HG03354 (cell line): ENCODE measurements around the gene PLTP.

Experiments
- ATAC-seq: cut with Tn5 transposase; IDR thresholded peaks from one replicate; pipeline ENCODE4 v1.9.1; 2021; ENCODE audit warnings: mild to moderate bottlenecking; ENCODE audit not compliant: unreplicated experiment, poor library complexity, severe bottlenecking

PLTP gene

GRCh38 chr20:45857114-45857881, 54.7 kb downstream of the PLTP start, which contains the start of the genes ACOT8 and ZSWIM3:
TSS of gene ACOT8 (minus strand) at chr20:45857392. CDS start at chr20:45857315, 77 bp downstream.
TSS of gene ZSWIM3 (plus strand) at chr20:45857614. CDS start at chr20:45857826, 212 bp downstream.
- peak; percentile 94 for ATAC-seq

- ATAC-seq: no peak
Observed at GRCh38 chr20:45853484-45853883, 58.5 kb downstream of the PLTP start.

DNA sequence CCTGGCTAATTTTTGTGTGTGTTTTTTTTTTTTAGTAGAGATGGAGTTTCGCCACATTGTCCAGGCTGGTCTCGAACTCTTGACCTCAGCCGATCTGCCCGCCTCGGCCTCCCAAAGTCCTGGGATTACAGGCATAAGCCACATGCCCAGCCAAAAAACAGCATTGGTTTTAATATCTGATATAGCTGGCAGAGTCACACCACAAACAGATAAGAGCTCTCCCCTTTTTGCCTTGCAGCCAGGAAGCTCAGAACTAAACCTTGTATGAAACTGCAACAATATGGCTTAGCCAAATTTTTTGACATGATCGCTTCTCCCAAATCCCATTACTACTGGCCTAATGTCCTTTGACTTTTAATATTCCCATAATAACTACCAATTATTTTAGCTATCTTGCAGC, 59.6 kb downstream of the PLTP start:
- ATAC-seq: no peak

DNA sequence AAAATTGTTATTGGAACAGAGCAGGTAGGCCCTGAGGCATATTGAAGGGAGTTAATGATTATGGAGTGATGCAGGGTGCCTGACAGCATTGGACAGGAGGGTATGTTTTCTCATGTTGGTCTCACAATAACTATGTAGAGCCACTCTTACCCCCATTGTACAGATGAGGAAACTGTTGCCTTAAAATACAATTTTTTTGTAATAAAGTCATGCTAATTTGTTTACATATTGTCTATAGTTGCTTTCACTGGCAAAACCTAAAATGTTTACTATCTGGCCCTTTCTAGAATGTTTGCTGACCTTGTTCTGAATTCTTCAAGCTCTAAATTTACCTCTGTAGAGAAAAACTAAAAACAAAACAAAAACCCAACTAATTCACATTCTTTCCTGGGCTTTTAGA, 60.5 kb downstream of the PLTP start:
- ATAC-seq: no peak

DNA sequence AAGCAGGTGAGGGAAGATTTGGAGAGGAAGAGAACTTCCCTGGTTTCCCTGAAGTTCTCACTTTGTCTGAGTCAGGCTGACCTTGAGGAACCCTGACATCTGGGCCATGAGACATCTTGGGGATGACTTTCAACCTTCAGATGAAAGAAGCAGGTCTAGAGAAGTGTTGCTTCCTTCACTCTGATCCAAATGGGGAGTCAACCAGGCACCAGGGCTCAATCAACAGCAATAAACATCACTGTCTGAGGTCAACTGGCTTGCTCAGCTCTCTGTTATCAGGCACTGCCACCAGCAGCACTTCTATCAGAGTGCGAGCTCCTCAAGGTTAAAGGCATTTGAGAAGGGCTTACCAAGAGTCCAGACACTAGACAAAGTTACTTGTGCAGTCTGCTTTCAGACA, 61.0 kb downstream of the PLTP start:
- no peak for ATAC-seq

DNA sequence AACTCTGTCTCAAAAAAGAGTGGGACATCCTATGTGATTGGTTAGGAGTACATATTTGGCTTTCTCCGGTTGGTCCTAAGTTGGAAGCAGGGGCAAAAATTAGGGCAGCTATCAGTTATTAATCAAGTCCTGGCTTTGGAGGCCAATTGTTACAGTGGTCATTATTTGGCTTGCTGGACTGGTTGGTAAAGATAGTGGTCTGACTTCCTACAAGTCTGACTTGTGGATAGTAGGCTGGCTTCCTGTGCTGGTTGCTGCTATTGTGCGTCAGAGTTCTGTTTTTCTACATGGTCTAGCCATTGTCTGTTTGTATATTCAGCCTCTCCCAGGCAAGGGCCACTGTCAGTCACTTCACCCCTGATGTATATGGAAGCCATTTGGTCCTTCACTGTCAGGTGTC, 61.7 kb downstream of the PLTP start:
- ATAC-seq: no peak

- no peak for ATAC-seq
Observed at GRCh38 chr20:45848969-45849582, 62.9 kb downstream of the PLTP start.
